Spleen (tissue), 11 donors: Measurements from ENCODE around the gene GLRA3. TPM values are rescaled to one million over a fixed set of nuclear protein-coding genes. Genes with fewer than 3 reads are reported as not detected.

ENCODE experiments used
- DNase-seq: peaks from one replicate; pipeline ENCODE4 v3.0.0-alpha.2; 2020
- H3K27ac ChIP-seq, 8 donors: fragments of 200-600 bp; sonication (generic) in 7 of 8; 1 replicate in 4 of 8; 2 replicates in 4 of 8; pipeline versions ENCODE4 v1.5.0 to v1.8.0; 2016 to 2021; ENCODE audit warnings: inconsistent platforms in 4 of 8, mild to moderate bottlenecking in 4 of 8, moderate library complexity in 1 of 8
- H3K27me3 ChIP-seq, 7 donors: fragments of 200-600 bp; sonication (generic) in 6 of 7; replicated peaks in 1 of 7; 1 replicate in 4 of 7; 2 replicates in 3 of 7; pipeline versions ENCODE4 v1.5.0 to v1.8.0; 2016 to 2021; ENCODE audit warnings: inconsistent platforms in 3 of 7, mild to moderate bottlenecking in 1 of 7
- H3K36me3 ChIP-seq, 6 donors: fragments of 200-600 bp; sonication (generic) in 5 of 6; 1 replicate in 4 of 6; 2 replicates in 2 of 6; pipeline versions ENCODE4 v1.5.0 to v1.8.0; 2016 to 2021; ENCODE audit warnings: inconsistent platforms in 2 of 6
- H3K4me1 ChIP-seq, 6 donors: fragments of 200-600 bp; sonication (generic) in 5 of 6; 1 replicate in 3 of 6; 2 replicates in 3 of 6; pipeline versions ENCODE4 v1.5.0 to v1.8.0; 2016 to 2021; ENCODE audit warnings: inconsistent platforms in 3 of 6
- H3K4me3 ChIP-seq, 8 donors: fragments of 200-600 bp; sonication (generic) in 7 of 8; 1 replicate in 4 of 8; 2 replicates in 4 of 8; pipeline versions ENCODE4 v1.5.0 to v1.8.0; 2016 to 2021; ENCODE audit warnings: inconsistent platforms in 4 of 8, mild to moderate bottlenecking in 4 of 8, moderate library complexity in 2 of 8
- H3K9me3 ChIP-seq, 8 donors: fragments of 200-600 bp; sonication (generic) in 7 of 8; 1 replicate in 4 of 8; 2 replicates in 4 of 8; pipeline versions ENCODE4 v1.5.0 to v1.8.0; 2016 to 2021; ENCODE audit warnings: inconsistent platforms in 4 of 8
- CTCF ChIP-seq, 11 experiments: fragments of 200-600 bp in 7 of 11; fragments of 450-650 bp in 4 of 11; sonication (generic) in 4 of 11; IDR thresholded peaks in 8 of 11; conservative IDR thresholded peaks in 3 of 11; 1 replicate in 7 of 11; 2 replicates in 4 of 11; pipeline versions ENCODE4 v1.4.0 to v1.8.0; 2016 to 2021; ENCODE audit warnings: antibody characterized with exemption in 11 of 11, inconsistent platforms in 4 of 11, mild to moderate bottlenecking in 1 of 11
- POLR2A ChIP-seq, 3 donors: fragments of 450-650 bp; IDR thresholded peaks; one replicate each; pipeline ENCODE4 v1.5.1; 2017; ENCODE audit warnings: antibody characterized with exemption in 3 of 3, mild to moderate bottlenecking in 1 of 3
- POLR2AphosphoS5 ChIP-seq, 3 donors: sonication (generic); formaldehyde crosslinking; IDR thresholded peaks; one replicate each; pipeline ENCODE4 v1.5.1; 2017; ENCODE audit warnings: antibody characterized with exemption in 3 of 3
- WGBS, 5 donors: extraction: QIAGEN DNeasy Blood & Tissue Kit in 3 of 5; methylation state at CpG; one replicate each; pipeline versions ENCODE4 v1.1.5 to v1.1.7; 2013 to 2018; 5-methylcytosine and 5-hydroxymethylcytosine counted together
- intact Hi-C: fragments of 100-400 bp; cut with DNase I; formaldehyde crosslinking; loops from one replicate; pipeline ENCODE4 v1.15.0; 2023; ENCODE audit warnings: low total_unique reads
- polyA plus RNA-seq, 3 donors: library from polyadenylated mRNA; stranded (reverse); fragments of 200-250 nt; gene quantifications; one replicate each; pipeline ENCODE4 v1.2.1, GENCODE V29; 2013
- total RNA-seq, 7 donors: library from RNA; depleted of rRNA in 3 of 7; stranded (reverse); fragments of >200 nt in 3 of 7; fragmentation: NEBNext Ultra II Directional in 4 of 7; extraction: Animal tissue kit (Norgen Biotek cat#: 25700) in 4 of 7; gene quantifications; one replicate each; pipeline versions ENCODE4 v1.1.0 to v1.2.1, GENCODE V29; 2016 to 2021
- donor health status: healthy with polysubstance abuse.
- donor health status: DM: no; HTN: no; CAD: no; lungs with moderate emphysema.
- donor health status: DM: no; HTN: no; CAD: no.
- donor health status: Bipolar disorder and iron deficiency.
- donor health status: healthy.
- donor health status: DM: no; HTN: no; CAD: no.
- donor health status: DM: yes; HTN: yes; CAD: no.

GLRA3 gene
- total and polyA plus RNA-seq, 10 donors, result 0.02 to 0.20 (median 0.06) TPM; not detected in 2

DNA sequence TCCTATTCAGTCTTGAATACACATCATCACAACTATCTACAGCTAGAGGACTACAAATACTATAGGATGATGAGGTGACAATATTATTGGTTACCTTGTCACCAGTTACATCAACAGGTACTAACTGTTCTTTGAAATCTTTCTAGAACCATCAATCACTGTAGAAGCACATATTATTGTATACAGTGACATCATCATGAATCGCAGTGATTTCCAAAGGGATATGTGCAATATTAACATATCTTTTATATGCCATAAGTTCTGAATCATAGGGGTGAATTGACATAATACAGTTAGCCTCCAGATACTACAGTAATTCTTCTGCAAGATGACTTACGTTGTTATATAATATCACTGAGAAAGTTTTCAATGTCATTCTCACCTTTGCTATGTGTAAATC lies 201.6 kb downstream of the GLRA3 start:
- Histone ChIP-seq H3K4me1 (peaks cover 0 to 7% (median 0%) of the 10 kb centered on the region in 6 donors), H3K36me3 (no peaks in the 10 kb centered on the region), H3K27ac (no peak overlapping the region), H3K27me3 (peaks cover 0 to 2% (median 0%) of the 10 kb centered on the region in 7 donors), H3K9me3 (no peaks in the 10 kb centered on the region), H3K4me3 (no peak overlapping the region)
- 93 to 100% (median 96%) methylated on average over 2 of the region's 2 CpGs for WGBS, 5 donors
- DNase-seq, result no peak
- intact Hi-C loops, result no loop called here
- no peak for TF ChIP-seq CTCF (IDR thresholded peaks at IDR 0.05 in 8 of 11, conservative IDR thresholded peaks at IDR 0.05 in 3 of 11)
- TF ChIP-seq POLR2AphosphoS5 (IDR thresholded peaks at IDR 0.05), result no peak
- TF ChIP-seq POLR2A (IDR thresholded peaks at IDR 0.05), result no peak

GRCh38 chr4:174626342-174627008 lies 202.6 kb downstream of the GLRA3 start:
- Histone ChIP-seq H3K27me3 (no peaks in the 10 kb centered on the region), H3K4me3 (no peak overlapping the region), H3K27ac (no peak overlapping the region), H3K4me1 (no peaks in the 10 kb centered on the region), H3K36me3 (no peaks in the 10 kb centered on the region), H3K9me3 (no peaks in the 10 kb centered on the region)
- intact Hi-C loops, result no loop called here
- no peak for DNase-seq
- no peak for TF ChIP-seq CTCF (IDR thresholded peaks at IDR 0.05 in 8 of 11, conservative IDR thresholded peaks at IDR 0.05 in 3 of 11)
- no peak for TF ChIP-seq POLR2AphosphoS5 (IDR thresholded peaks at IDR 0.05)
- no peak for TF ChIP-seq POLR2A (IDR thresholded peaks at IDR 0.05)
- 69 to 84% (median 78%) methylated on average over 1 of the region's 1 CpG for WGBS, 5 donors

GRCh38 chr4:174616661-174617060 lies 212.4 kb downstream of the GLRA3 start:
- H3K36me3 ChIP-seq, result no peaks in the 10 kb centered on the region
- WGBS, 5 donors, result 57 to 85% (median 59%) methylated on average over 3 of the region's 3 CpGs
- H3K4me1 ChIP-seq, result no peaks in the 10 kb centered on the region
- no peaks in the 10 kb centered on the region for H3K27me3 ChIP-seq
- DNase-seq, result no peak
- no peak overlapping the region for H3K4me3 ChIP-seq
- peak overlapping the region in 3 of 8 donors; percentile 11 to 44 (median 30) for H3K27ac ChIP-seq
- no peak for TF ChIP-seq POLR2AphosphoS5 (IDR thresholded peaks at IDR 0.05)
- TF ChIP-seq POLR2A (IDR thresholded peaks at IDR 0.05), result no peak
- TF ChIP-seq CTCF (IDR thresholded peaks at IDR 0.05 in 8 of 11, conservative IDR thresholded peaks at IDR 0.05 in 3 of 11), result no peak
- intact Hi-C loops, result no loop called here
- H3K9me3 ChIP-seq, result peaks cover 0 to 13% (median 8%) of the 10 kb centered on the region in 8 donors

- Histone ChIP-seq H3K9me3 (peaks cover 0 to 18% (median 15%) of the 10 kb centered on the region in 8 donors), H3K4me3 (no peak overlapping the region), H3K4me1 (no peaks in the 10 kb centered on the region), H3K36me3 (no peaks in the 10 kb centered on the region), H3K27me3 (no peaks in the 10 kb centered on the region), H3K27ac (peak overlapping the region in 7 of 8 donors; percentile 13 to 86 (median 75))
- intact Hi-C loops, result no loop called here
- WGBS, 5 donors, result 18 to 34% (median 26%) methylated on average over 1 of the region's 1 CpG
- no peak for DNase-seq
- no peak for TF ChIP-seq CTCF (IDR thresholded peaks at IDR 0.05 in 8 of 11, conservative IDR thresholded peaks at IDR 0.05 in 3 of 11)
- no peak for TF ChIP-seq POLR2A (IDR thresholded peaks at IDR 0.05)
- no peak for TF ChIP-seq POLR2AphosphoS5 (IDR thresholded peaks at IDR 0.05)
These were observed 215.1 kb downstream of the GLRA3 start for GRCh38 chr4:174613979-174614378.
